HL-60/S4 (cell line): ENCODE results near the gene AP3S1.
"Not testable (repeated sequence)": the region's sequence is repeated elsewhere in the genome, so short reads cannot be mapped to it uniquely, and the experiment has no call there.

Experiments used
- in situ Hi-C: fragments of 300-500 bp; cut with MboI; formaldehyde crosslinking; loops from 2 replicates; pipeline ENCODE4 v1.14.3; 2022; ENCODE audit warnings: low sequenced_read_pairs

Gene AP3S1

GRCh38 chr5:115841382-115842088, at the start of gene AP3S1, which contains the start of gene ATG12:
AP3S1 (plus strand) TSS chr5:115841935; CDS start chr5:115842038, 103 bp downstream.
ATG12 (minus strand) TSS chr5:115841565; CDS start chr5:115841552, 13 bp downstream.
- in situ Hi-C loops: loop anchor here (25.0 kb wide), 1 partner anchor 221 kb away; no protein-coding TSS in a partner anchor

GRCh38 chr5:115795700-115796099, 46.0 kb upstream of the AP3S1 start:
- in situ Hi-C loops: no loop called here

GRCh38 chr5:115796656-115797055, 45.1 kb upstream of the AP3S1 start:
- in situ Hi-C loops: no loop called here

- in situ Hi-C loops: no loop called here
These were observed 43.5 kb upstream of the AP3S1 start for GRCh38 chr5:115798252-115798651.

- in situ Hi-C loops: no loop called here
These were observed 41.6 kb upstream of the AP3S1 start for GRCh38 chr5:115800108-115800507.

- in situ Hi-C loops: no loop called here
These were observed 40.6 kb upstream of the AP3S1 start for GRCh38 chr5:115801152-115801551.

- in situ Hi-C loops: no loop called here
These were observed 39.8 kb upstream of the AP3S1 start for GRCh38 chr5:115801984-115802383.

GRCh38 chr5:115806986-115807653, 34.6 kb upstream of the AP3S1 start:
- in situ Hi-C loops: no loop called here

GRCh38 chr5:115807654-115808052, 34.1 kb upstream of the AP3S1 start:
- in situ Hi-C loops: no loop called here

- in situ Hi-C loops: not testable (repeated sequence)
These were observed 33.7 kb upstream of the AP3S1 start for GRCh38 chr5:115808066-115808465.

- in situ Hi-C loops: no loop called here
These were observed 31.8 kb upstream of the AP3S1 start for GRCh38 chr5:115809946-115810345.

- in situ Hi-C loops: no loop called here
These were observed 31.0 kb upstream of the AP3S1 start for GRCh38 chr5:115810761-115811160.

GRCh38 chr5:115811406-115811805, 30.3 kb upstream of the AP3S1 start:
- in situ Hi-C loops: no loop called here

- in situ Hi-C loops: no loop called here
These were observed 29.4 kb upstream of the AP3S1 start for GRCh38 chr5:115812372-115812771.

- in situ Hi-C loops: no loop called here
These were observed 28.0 kb upstream of the AP3S1 start for GRCh38 chr5:115813719-115814118.

- in situ Hi-C loops: no loop called here
These were observed 26.6 kb upstream of the AP3S1 start for GRCh38 chr5:115815006-115815692.

GRCh38 chr5:115815693-115816225, 26.0 kb upstream of the AP3S1 start:
- in situ Hi-C loops: no loop called here

- in situ Hi-C loops: no loop called here
These were observed 25.3 kb upstream of the AP3S1 start, which contains the start of gene CDO1 for GRCh38 chr5:115816226-115817081. CDO1 (minus strand) TSS chr5:115816659; CDS start chr5:115816397, 262 bp downstream.

- in situ Hi-C loops: no loop called here
These were observed 24.3 kb upstream of the AP3S1 start for GRCh38 chr5:115817386-115817785.

- in situ Hi-C loops: no loop called here
These were observed 22.9 kb upstream of the AP3S1 start for GRCh38 chr5:115818821-115819220.
